Thyroid gland (tissue), 4 donors: ENCODE results near the gene WDR46.

Source experiments
- POLR2A ChIP-seq, 2 donors: fragments of 450-650 bp; IDR thresholded peaks; one replicate each; pipeline ENCODE4 v1.6.1; 2017; ENCODE audit warnings: antibody characterized with exemption in 2 of 2, mild to moderate bottlenecking in 2 of 2, moderate library complexity in 1 of 2
- TF ChIP-seq, protein P1 (sequence below), 6 experiments: fragments of 200-600 bp in 3 of 6; fragments of 450-650 bp in 3 of 6; sonication (generic) in 3 of 6; IDR thresholded peaks; one replicate each; pipeline ENCODE4 v1.5.1; 2016 to 2019; ENCODE audit warnings: antibody characterized with exemption in 6 of 6, mild to moderate bottlenecking in 2 of 6, inconsistent platforms in 1 of 6, moderate library complexity in 1 of 6

DNA sequence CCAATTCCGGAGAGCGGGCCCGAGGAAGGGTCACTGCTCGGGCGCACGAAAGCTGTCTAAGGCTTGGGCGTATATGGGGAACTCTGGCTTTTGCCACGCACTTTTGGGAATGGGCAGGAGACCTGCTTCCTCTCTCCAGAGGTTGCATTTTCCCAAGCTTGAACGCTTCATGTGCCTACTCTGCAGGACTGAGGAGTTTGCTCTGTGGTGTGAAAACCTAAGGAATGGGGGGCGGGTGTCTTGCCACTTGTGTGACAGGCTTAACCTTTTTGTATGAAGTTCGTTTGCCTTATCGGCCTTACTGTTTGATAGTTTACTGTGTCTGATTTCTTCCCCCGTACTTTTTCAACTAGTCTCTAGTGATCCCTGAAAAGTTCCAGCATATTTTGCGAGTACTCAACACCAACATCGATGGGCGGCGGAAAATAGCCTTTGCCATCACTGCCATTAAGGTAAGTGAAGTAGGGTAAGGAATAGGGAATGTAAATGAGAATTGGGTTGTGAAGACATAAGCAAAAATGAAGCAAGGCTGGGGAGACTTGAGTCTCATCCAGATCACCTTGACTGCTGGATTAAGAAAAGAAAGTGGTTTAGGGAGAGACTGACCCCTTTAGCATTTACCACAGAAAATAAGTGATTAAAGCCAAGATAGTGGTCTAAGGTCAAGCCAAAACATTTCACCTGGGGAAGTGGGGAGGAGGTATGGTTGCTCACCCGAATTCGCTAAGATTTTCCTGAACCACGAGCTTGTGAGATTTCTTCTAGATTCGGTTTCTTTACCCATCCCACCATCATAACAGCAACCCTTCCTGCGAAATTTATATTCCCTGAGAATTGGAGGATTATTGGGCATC, 16.5 kb downstream of the WDR46 start:
- TF ChIP-seq, protein P1, sequence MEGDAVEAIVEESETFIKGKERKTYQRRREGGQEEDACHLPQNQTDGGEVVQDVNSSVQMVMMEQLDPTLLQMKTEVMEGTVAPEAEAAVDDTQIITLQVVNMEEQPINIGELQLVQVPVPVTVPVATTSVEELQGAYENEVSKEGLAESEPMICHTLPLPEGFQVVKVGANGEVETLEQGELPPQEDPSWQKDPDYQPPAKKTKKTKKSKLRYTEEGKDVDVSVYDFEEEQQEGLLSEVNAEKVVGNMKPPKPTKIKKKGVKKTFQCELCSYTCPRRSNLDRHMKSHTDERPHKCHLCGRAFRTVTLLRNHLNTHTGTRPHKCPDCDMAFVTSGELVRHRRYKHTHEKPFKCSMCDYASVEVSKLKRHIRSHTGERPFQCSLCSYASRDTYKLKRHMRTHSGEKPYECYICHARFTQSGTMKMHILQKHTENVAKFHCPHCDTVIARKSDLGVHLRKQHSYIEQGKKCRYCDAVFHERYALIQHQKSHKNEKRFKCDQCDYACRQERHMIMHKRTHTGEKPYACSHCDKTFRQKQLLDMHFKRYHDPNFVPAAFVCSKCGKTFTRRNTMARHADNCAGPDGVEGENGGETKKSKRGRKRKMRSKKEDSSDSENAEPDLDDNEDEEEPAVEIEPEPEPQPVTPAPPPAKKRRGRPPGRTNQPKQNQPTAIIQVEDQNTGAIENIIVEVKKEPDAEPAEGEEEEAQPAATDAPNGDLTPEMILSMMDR (IDR thresholded peaks at IDR 0.05), result no peak
- TF ChIP-seq POLR2A (IDR thresholded peaks at IDR 0.05), result no peak
